ENCODE data around the gene FAM184A. TPM values are rescaled to one million over a fixed set of nuclear protein-coding genes. Genes with fewer than 3 reads are reported as not detected.
A peak's percentile ranks its signal among the peaks of the same experiment; 100 is the strongest.

The FAM184A gene
- total RNA-seq, 1 donor from 2014 or later: 24.8 TPM

- no peak overlapping the region for H3K27ac ChIP-seq
- DNase-seq (ENCODE audit: low spot score): no peak
These were observed 43.5 kb downstream of the FAM184A start for GRCh38 chr6:119034827-119035458.

GRCh38 chr6:119032428-119032827 lies 46.0 kb downstream of the FAM184A start:
- no peaks in the 10 kb centered on the region for H3K79me2 ChIP-seq (ENCODE audit: low read depth)
- H3K4me1 Mint-ChIP-seq: peaks cover 16% of the 10 kb centered on the region
- no peaks in the 10 kb centered on the region for H4K20me1 ChIP-seq (ENCODE audit: low read depth)
- TF ChIP-seq CTCF (IDR thresholded peaks at IDR 0.05) (no peak), EZH2 (IDR thresholded peaks at IDR 0.05) (no peak), EZH2phosphoT487 (IDR thresholded peaks at IDR 0.05) (no peak)
- H3K9ac ChIP-seq: no peak overlapping the region
- H3K36me3 ChIP-seq: no peaks in the 10 kb centered on the region
- no peaks in the 10 kb centered on the region for H3K27me3 Mint-ChIP-seq (ENCODE audit: insufficient read depth, low read depth)
- H2AFZ ChIP-seq (replicated peaks): no peak overlapping the region
- no peak overlapping the region for H3K4me2 ChIP-seq
- H3K27ac Mint-ChIP-seq: no peak overlapping the region
- DNase-seq (ENCODE audit: low spot score): no peak
- H3K4me1 ChIP-seq: peaks cover 24% of the 10 kb centered on the region
- no peaks in the 10 kb centered on the region for H3K9me3 ChIP-seq (ENCODE audit: low read depth)
- H3K9me3 Mint-ChIP-seq: no peaks in the 10 kb centered on the region
- H3K4me3 ChIP-seq: no peak overlapping the region
- peaks cover 1% of the 10 kb centered on the region for H3K27me3 ChIP-seq
- no peaks in the 10 kb centered on the region for H3K36me3 Mint-ChIP-seq
- H3F3A ChIP-seq (ENCODE audit: low read depth): no peaks in the 10 kb centered on the region
- no peak overlapping the region for H3K27ac ChIP-seq
- no peak overlapping the region for H3K4me3 Mint-ChIP-seq

More at GRCh38 chr6:119034827-119035458, 43.5 kb downstream of the FAM184A start:
- Histone ChIP-seq H3K27me3 (no peaks in the 10 kb centered on the region), H3K9ac (no peak overlapping the region), H3K4me3 (no peak overlapping the region), H4K20me1 (ENCODE audit: low read depth) (no peaks in the 10 kb centered on the region), H3K36me3 (no peaks in the 10 kb centered on the region), H3K4me2 (peak overlapping the region; percentile 43), H3F3A (ENCODE audit: low read depth) (no peaks in the 10 kb centered on the region), H3K79me2 (ENCODE audit: low read depth) (no peaks in the 10 kb centered on the region), H3K9me3 (ENCODE audit: low read depth) (no peaks in the 10 kb centered on the region), H2AFZ (replicated peaks) (no peak overlapping the region), H3K4me1 (peaks cover 21% of the 10 kb centered on the region)
- no peak overlapping the region for H3K4me3 Mint-ChIP-seq
- peaks cover 2% of the 10 kb centered on the region for H3K27me3 Mint-ChIP-seq (ENCODE audit: insufficient read depth, low read depth)
- no peak for TF ChIP-seq EZH2phosphoT487 (IDR thresholded peaks at IDR 0.05)
- TF ChIP-seq CTCF (IDR thresholded peaks at IDR 0.05): no peak
- TF ChIP-seq EZH2 (IDR thresholded peaks at IDR 0.05): no peak
- H3K4me1 Mint-ChIP-seq: peaks cover 13% of the 10 kb centered on the region
- no peaks in the 10 kb centered on the region for H3K9me3 Mint-ChIP-seq
- H3K27ac Mint-ChIP-seq: no peak overlapping the region
- no peaks in the 10 kb centered on the region for H3K36me3 Mint-ChIP-seq

- Mint-ChIP-seq H3K4me3 (no peak overlapping the region), H3K27me3 (ENCODE audit: insufficient read depth, low read depth) (no peaks in the 10 kb centered on the region), H3K36me3 (peaks cover 2% of the 10 kb centered on the region), H3K9me3 (no peaks in the 10 kb centered on the region), H3K4me1 (peaks cover 16% of the 10 kb centered on the region), H3K27ac (no peak overlapping the region)
- H3K4me1 ChIP-seq: peaks cover 25% of the 10 kb centered on the region
- no peak overlapping the region for H3K27ac ChIP-seq
- no peaks in the 10 kb centered on the region for H3K36me3 ChIP-seq
- no peak for DNase-seq (ENCODE audit: low spot score)
- H3K79me2 ChIP-seq (ENCODE audit: low read depth): no peaks in the 10 kb centered on the region
- peaks cover 18% of the 10 kb centered on the region for H3K27me3 ChIP-seq
- H3K4me3 ChIP-seq: no peak overlapping the region
- H3K4me2 ChIP-seq: no peak overlapping the region
- H2AFZ ChIP-seq (replicated peaks): no peak overlapping the region
- H4K20me1 ChIP-seq (ENCODE audit: low read depth): peaks cover 3% of the 10 kb centered on the region
- H3K9ac ChIP-seq: no peak overlapping the region
- TF ChIP-seq EZH2phosphoT487 (IDR thresholded peaks at IDR 0.05): no peak
- no peak for TF ChIP-seq CTCF (IDR thresholded peaks at IDR 0.05)
- no peak for TF ChIP-seq EZH2 (IDR thresholded peaks at IDR 0.05)
- H3K9me3 ChIP-seq (ENCODE audit: low read depth): no peaks in the 10 kb centered on the region
- no peaks in the 10 kb centered on the region for H3F3A ChIP-seq (ENCODE audit: low read depth)
These were observed 47.7 kb downstream of the FAM184A start for GRCh38 chr6:119030759-119031158.

All from neural progenitor cell (in vitro differentiated cells).